ENCODE results near the gene ADM2.

ADM2 gene

DNA sequence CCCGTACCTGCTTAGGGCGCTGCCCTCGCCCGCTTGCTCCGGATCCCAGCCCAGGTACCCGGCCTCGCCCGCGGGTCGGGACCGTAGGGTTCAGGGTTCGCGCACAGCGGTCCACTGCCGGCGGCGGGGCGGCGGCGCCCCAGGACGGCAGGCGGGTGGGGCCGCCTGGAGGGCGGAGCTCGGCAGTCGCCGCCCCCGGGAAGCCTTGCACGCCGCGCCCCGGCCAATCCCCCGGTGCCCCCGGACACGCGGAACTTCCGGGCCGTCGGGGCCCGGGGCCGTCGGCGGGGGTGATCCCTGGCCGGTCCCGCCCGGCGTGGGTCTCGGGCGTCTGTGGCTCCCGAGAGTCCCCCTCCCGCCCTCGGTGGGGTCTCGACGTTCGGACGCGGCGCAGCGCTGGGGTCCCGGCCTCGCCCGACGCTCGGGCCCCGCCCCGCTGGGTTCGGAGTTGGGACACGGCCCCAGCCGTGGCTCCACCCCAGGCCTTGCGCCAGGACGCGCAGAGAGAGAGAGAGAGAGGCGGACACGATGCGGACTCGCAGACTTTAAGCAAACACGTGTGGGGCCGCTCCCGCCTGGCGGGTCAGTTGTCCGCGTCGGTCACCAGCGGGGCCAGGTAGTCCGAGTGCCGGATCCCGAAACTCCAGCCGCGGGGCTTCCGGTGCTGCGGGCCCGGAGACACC lies 48.7 kb downstream of the ADM2 start, which contains the start of gene TYMP:
TSS of gene TYMP (minus strand) at position 116 of the 683 bp plus-strand sequence. CDS start 303 bp downstream, outside the sequence.
- peaks cover 12% of the 10 kb centered on the region; the same call in 1 of the 2 replicates for H3K4me1 ChIP-seq
- no peak for DNase-seq
- no peak within 1 kb of the TSS for H3K4me3 ChIP-seq (ENCODE audit: low read depth, low read length)
- H3K27me3 ChIP-seq, result peaks cover 47% of the 10 kb centered on the region
- H3K36me3 ChIP-seq, result no peaks in the 10 kb centered on the region
- H3K9me3 ChIP-seq, result peaks cover 5% of the 10 kb centered on the region; the same call in 1 of the 2 replicates
- TF ChIP-seq, protein P1, sequence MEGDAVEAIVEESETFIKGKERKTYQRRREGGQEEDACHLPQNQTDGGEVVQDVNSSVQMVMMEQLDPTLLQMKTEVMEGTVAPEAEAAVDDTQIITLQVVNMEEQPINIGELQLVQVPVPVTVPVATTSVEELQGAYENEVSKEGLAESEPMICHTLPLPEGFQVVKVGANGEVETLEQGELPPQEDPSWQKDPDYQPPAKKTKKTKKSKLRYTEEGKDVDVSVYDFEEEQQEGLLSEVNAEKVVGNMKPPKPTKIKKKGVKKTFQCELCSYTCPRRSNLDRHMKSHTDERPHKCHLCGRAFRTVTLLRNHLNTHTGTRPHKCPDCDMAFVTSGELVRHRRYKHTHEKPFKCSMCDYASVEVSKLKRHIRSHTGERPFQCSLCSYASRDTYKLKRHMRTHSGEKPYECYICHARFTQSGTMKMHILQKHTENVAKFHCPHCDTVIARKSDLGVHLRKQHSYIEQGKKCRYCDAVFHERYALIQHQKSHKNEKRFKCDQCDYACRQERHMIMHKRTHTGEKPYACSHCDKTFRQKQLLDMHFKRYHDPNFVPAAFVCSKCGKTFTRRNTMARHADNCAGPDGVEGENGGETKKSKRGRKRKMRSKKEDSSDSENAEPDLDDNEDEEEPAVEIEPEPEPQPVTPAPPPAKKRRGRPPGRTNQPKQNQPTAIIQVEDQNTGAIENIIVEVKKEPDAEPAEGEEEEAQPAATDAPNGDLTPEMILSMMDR (IDR thresholded peaks at IDR 0.05; ENCODE audit: low read depth, low read length), result no peak

DNA sequence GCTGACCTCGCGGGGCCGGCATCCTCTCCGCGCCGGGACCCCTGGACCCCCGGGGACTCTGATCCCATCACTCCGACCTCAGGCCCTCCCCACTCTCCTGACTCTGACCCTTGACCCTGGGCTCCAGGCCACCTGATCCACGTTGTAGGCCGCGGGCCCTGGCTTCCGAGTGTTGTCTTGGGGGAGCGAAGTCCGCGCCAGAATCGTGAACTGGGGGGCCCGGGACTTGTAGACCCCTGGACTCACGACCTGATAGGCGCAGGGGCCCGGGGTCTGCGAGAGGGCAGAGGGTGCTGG lies 49.2 kb downstream of the ADM2 start:
- H3K36me3 ChIP-seq, result no peaks in the 10 kb centered on the region
- no peak for DNase-seq
- peaks cover 47% of the 10 kb centered on the region for H3K27me3 ChIP-seq
- H3K4me3 ChIP-seq (ENCODE audit: low read depth, low read length), result no peak overlapping the region
- TF ChIP-seq, protein P1 (IDR thresholded peaks at IDR 0.05; ENCODE audit: low read depth, low read length), result no peak
- H3K4me1 ChIP-seq, result peaks cover 12% of the 10 kb centered on the region; the same call in 1 of the 2 replicates
- peaks cover 5% of the 10 kb centered on the region; the same call in 1 of the 2 replicates for H3K9me3 ChIP-seq

DNA sequence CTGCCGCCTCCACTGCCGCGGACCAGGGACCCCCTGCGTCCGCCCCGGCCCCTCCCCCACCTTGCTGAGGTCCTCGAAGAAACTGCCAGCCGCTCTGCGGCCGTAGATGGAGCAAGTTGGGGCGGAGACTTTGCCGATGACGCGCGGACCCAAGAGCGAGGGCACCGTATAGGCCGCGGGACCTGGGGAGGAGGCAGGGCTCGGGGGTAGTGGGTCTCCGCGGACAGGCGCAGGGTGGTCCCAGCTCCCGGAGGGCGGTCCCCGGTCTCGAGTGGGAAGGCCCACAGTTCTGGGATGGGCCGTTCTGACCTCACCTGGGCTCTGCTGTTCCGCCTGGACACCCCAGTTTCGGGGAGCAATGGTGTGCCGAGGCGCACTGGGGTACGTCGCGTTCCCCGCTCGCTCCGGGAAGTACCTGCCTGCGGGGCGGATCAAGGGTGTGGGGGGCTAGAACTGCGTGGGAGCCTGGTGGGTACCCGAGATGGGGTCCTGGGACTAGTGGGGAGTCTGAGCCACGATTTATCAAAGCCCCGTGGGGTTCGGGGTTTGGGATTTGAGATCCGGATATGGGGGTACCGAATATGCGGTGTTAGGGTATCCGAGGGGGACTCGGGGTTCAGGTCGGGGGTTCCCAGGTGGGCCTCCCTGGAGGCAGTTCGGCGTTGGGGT lies 49.7 kb downstream of the ADM2 start:
- peaks cover 47% of the 10 kb centered on the region for H3K27me3 ChIP-seq
- TF ChIP-seq, protein P1 (IDR thresholded peaks at IDR 0.05; ENCODE audit: low read depth, low read length), result no peak
- H3K36me3 ChIP-seq, result no peaks in the 10 kb centered on the region
- H3K4me1 ChIP-seq, result peaks cover 12% of the 10 kb centered on the region; the same call in 1 of the 2 replicates
- H3K4me3 ChIP-seq (ENCODE audit: low read depth, low read length), result no peak overlapping the region
- peaks cover 5% of the 10 kb centered on the region; the same call in 1 of the 2 replicates for H3K9me3 ChIP-seq
- DNase-seq, result no peak

DNA sequence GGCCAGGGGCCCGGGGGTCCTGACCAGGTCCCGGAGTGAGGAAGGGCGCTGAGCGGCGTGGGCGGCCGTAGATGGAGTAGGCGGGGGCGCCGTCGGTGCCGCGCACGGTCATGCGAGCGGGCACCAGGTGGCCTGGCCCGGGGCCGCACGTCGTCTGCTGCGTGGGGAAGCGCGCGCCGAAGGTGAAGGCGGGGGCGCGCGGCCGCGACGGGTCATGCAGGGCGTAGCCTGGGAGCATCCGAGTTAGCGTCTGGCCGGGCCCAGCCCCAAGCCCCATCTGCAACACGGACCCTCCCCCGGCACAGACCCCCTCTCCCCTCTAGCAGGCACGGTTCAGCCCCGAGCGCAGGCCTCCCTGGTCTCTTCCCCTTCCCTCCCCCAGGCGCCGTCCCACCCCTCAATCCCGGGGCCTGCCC lies 50.2 kb downstream of the ADM2 start:
- no peak for DNase-seq
- peaks cover 47% of the 10 kb centered on the region for H3K27me3 ChIP-seq

DNA sequence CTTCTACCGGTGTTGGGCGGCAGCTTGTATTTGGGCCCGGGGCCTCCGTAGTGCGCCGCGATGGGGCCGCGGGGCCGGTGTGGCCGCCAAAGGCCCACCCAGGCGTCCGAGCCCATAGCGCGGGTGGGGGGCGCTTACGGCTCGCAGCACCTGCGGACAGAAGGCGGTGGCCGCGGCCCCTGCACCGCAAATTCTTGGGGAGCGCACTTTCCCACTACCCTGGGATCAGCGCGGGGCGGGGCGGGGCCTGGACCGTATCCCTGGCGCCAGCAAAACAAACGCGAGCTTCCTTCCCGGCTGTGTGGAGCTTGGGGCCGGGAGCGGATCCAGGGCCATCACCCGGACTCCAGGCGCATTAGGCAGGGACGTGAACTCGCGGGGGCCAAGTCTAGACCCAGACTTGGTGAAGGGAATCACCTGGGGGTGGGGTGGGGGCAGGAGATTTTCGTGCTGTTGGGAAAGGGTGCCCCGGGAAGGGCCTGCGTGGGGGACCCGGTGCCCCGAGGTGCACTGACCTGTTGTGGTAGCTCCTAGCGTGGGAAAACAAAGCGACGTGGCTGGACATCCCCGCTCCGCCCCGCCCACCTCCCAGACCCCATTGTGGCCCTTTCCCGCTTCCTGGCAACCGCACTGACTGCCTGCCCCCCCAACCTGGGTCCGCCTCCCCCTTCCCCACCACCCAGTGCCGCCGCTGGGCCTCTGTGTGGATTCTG lies 50.8 kb downstream of the ADM2 start:
- H3K4me3 ChIP-seq (ENCODE audit: low read depth, low read length), result peak overlapping the region; percentile 6; the same call in 1 of the 2 replicates

More for the DNA sequence above, 50.2 kb downstream of the ADM2 start:
- TF ChIP-seq, protein P1 (IDR thresholded peaks at IDR 0.05; ENCODE audit: low read depth, low read length), result no peak
- H3K36me3 ChIP-seq, result no peaks in the 10 kb centered on the region
- H3K4me1 ChIP-seq, result peaks cover 12% of the 10 kb centered on the region; the same call in 1 of the 2 replicates
- H3K9me3 ChIP-seq, result peaks cover 5% of the 10 kb centered on the region; the same call in 1 of the 2 replicates
- H3K4me3 ChIP-seq (ENCODE audit: low read depth, low read length), result no peak overlapping the region

More for the DNA sequence above, 50.8 kb downstream of the ADM2 start:
- Histone ChIP-seq H3K27me3 (peaks cover 47% of the 10 kb centered on the region), H3K4me1 (peaks cover 6% of the 10 kb centered on the region; the same call in 1 of the 2 replicates), H3K36me3 (no peaks in the 10 kb centered on the region), H3K9me3 (peaks cover 5% of the 10 kb centered on the region; the same call in 1 of the 2 replicates)
- DNase-seq, result no peak
- TF ChIP-seq, protein P1 (IDR thresholded peaks at IDR 0.05; ENCODE audit: low read depth, low read length), result no peak

All from BE2C (cell line).